ENCODE results near the gene AVEN. TPM values are rescaled to one million over a fixed set of nuclear protein-coding genes. Genes with fewer than 3 reads are reported as not detected.
"Not testable (repeated sequence)": the region's sequence is repeated elsewhere in the genome, so short reads cannot be mapped to it uniquely, and the experiment has no call there.

Gene AVEN
- total RNA-seq, 6 experiments from 2014 or later = 8.2 to 10.2 (median 9.4) TPM

DNA sequence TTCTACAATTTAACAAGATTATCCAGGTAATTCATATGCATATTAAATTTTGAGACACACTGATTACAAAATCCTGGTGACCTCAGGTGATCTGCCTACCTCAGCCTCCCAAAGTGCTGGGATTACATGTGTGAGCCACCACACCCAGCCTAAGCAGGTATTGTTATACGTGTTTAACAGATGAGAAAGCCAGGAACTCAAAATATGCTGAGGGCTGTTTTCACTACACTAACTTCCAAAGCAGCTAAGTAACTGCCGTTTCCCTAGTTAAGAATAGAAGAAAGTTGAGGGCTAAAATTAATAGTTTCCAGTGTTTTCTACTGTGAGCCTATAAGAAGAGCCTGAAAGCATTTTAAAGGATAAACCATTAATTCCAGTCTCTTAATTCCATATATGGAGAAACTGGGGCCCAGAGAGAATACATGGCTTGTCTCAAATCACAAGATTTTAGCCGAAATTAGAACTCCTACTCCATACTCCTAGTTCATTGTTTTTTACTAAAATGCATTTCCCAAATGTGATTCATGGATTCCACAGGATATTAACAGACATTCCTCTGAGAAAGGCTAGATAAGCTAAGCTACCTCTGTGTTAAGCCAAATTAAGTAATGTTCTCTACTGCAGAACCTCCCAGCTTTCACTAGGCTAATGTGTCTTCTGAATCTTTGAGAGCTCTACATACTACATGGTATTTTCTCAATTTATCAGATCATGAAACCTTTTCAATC, 17.0 kb upstream of the AVEN start:
- no peaks in the 10 kb centered on the region for H3K27me3 ChIP-seq
- ATAC-seq = no peak
- WGBS (ENCODE audit: insufficient coverage, low coverage, low lambda C conversion rate, missing lambda C conversion rate) = 77% methylated on average over 2 of the region's 3 CpGs
- H3K27ac ChIP-seq = no peak overlapping the region
- no peaks in the 10 kb centered on the region for H3K9me3 ChIP-seq
- H3K4me3 ChIP-seq = no peak overlapping the region
- no peak for DNase-seq
- TF ChIP-seq POLR2A (IDR thresholded peaks at IDR 0.05) (no peak), CTCF (IDR thresholded peaks at IDR 0.05) (no peak)
- no peaks in the 10 kb centered on the region for H3K4me1 ChIP-seq
- intact Hi-C loops (cut with DNase I) = loop anchor here in 1 of 2 donors (10.0 kb wide), 1 partner anchor 159 kb away; the partner anchor contains the start of gene KATNBL1
- no peaks in the 10 kb centered on the region for H3K36me3 ChIP-seq

DNA sequence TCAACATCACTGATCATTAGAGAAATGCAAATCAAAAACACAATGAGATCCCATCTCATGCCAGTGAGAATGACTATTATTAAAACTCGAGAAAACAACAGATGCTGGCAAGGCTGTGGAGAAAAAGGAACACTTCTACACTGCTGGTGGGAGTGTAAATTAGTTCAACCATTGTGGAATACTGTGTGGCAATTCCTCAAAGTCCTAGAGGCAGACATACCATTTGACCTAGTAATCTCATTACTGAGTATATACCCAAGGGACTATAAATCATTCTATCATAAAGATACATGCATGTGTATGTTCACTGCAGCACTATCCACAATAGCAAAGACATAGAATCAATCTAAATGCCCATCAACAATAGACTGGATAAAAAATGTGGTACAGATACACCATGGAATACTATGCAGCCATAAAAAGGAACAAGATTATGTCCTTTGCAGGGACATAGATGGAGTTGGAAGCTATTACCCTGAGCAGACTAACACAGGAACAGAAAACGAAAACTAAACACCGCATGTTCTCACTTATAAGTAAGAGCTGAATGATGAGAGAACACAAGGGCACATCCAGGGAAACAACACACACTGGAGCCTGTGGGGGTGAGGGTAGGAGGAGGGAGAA, 15.2 kb upstream of the AVEN start:
- DNase-seq (no peak), ATAC-seq (no peak)
- TF ChIP-seq CTCF (IDR thresholded peaks at IDR 0.05) (no peak), POLR2A (IDR thresholded peaks at IDR 0.05) (no peak)
- Histone ChIP-seq H3K27ac (no peak overlapping the region), H3K4me3 (no peak overlapping the region), H3K9me3 (no peaks in the 10 kb centered on the region), H3K27me3 (no peaks in the 10 kb centered on the region), H3K36me3 (no peaks in the 10 kb centered on the region), H3K4me1 (no peaks in the 10 kb centered on the region)
- intact Hi-C loops (cut with DNase I) = loop anchor here in 1 of 2 donors (10.0 kb wide), 1 partner anchor 161 kb away; the partner anchor contains the start of gene KATNBL1
- 81% methylated on average over 3 of the region's 3 CpGs for WGBS (ENCODE audit: insufficient coverage, low coverage, low lambda C conversion rate, missing lambda C conversion rate)

DNA sequence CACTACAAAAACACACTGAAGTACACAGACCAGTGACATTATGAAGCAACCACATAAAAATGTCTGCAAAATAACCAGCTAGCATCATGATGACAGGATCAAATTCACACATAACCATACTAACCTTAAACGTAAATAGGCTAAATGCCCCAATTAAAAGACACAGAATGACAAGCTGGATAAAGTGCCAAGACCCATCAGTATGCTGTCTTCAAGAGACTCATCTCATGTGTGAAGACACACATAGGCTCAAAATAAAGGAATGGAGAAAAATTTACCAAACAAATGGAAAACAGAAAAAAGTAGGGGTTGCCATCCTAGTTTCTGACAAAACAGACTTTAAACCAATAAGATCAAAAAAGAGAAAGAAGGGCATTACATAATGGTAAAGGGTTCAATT, 11.4 kb upstream of the AVEN start:
- intact Hi-C loops (cut with DNase I) = loop anchor here in 1 of 2 donors (10.0 kb wide), 1 partner anchor 164 kb away; the partner anchor contains the start of gene KATNBL1
- not testable (repeated sequence) for H3K27me3 ChIP-seq, H3K36me3 ChIP-seq, H3K27ac ChIP-seq, H3K4me3 ChIP-seq, H3K4me1 ChIP-seq, DNase-seq, H3K9me3 ChIP-seq, ATAC-seq
- WGBS (ENCODE audit: insufficient coverage, low coverage, low lambda C conversion rate, missing lambda C conversion rate) = 80% methylated on average over 1 of the region's 1 CpG

- Histone ChIP-seq H3K27me3 (no peaks in the 10 kb centered on the region), H3K4me3 (no peak overlapping the region), H3K27ac (no peak overlapping the region), H3K9me3 (no peaks in the 10 kb centered on the region), H3K36me3 (no peaks in the 10 kb centered on the region), H3K4me1 (no peaks in the 10 kb centered on the region)
- ATAC-seq (no peak), DNase-seq (no peak)
- TF ChIP-seq CTCF (IDR thresholded peaks at IDR 0.05) = no peak
- TF ChIP-seq POLR2A (IDR thresholded peaks at IDR 0.05) = no peak
- 89% methylated on average over 1 of the region's 2 CpGs for WGBS (ENCODE audit: insufficient coverage, low coverage, low lambda C conversion rate, missing lambda C conversion rate)
- intact Hi-C loops (cut with DNase I) = no loop called here
Observed at GRCh38 chr15:34049112-34049511, 10.1 kb upstream of the AVEN start.

All from right lobe of liver (tissue), 6 donors.